ENCODE measurements around the gene NUP107.

Gene NUP107

DNA sequence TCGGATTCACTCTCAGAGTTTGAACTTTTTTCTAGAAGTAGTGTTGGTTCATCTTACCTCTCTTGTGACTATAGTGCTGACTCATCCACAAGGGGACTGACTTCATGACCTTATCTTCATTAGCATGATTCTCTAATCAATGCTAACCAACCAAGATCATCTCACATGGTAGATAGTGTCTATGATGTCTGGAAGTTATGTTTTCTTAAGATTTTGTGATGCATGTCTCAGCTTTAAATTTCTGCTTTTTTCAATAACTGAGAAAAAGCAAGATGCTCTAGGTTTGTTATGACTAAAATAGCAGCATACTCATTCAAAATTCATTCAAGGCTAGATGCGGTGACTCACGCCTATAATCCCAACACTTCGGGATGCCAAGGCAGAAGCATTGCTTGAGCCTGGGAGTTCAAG is 46.9 kb downstream of the NUP107 start:
- in situ Hi-C loops (cut with HindIII; ENCODE audit: low sequenced_read_pairs) = no loop called here
- no peak for TF ChIP-seq CTCF (IDR thresholded peaks at IDR 0.05; ENCODE audit: low read depth, low read length)
- peak; percentile 48 for DNase-seq (ENCODE audit: low read depth, low spot score)
- no peak overlapping the region for H3K4me3 ChIP-seq (ENCODE audit: low read depth, low read length)

GRCh38 chr12:68739891-68740290 is 53.1 kb downstream of the NUP107 start:
- no peak for DNase-seq (ENCODE audit: low read depth, low spot score)
- H3K4me3 ChIP-seq (ENCODE audit: low read depth, low read length) = no peak overlapping the region
- in situ Hi-C loops (cut with HindIII; ENCODE audit: low sequenced_read_pairs) = no loop called here
- no peak for TF ChIP-seq CTCF (IDR thresholded peaks at IDR 0.05; ENCODE audit: low read depth, low read length)

- no peak for DNase-seq (ENCODE audit: low read depth, low spot score)
- H3K4me3 ChIP-seq (ENCODE audit: low read depth, low read length) = no peak overlapping the region
- no peak for TF ChIP-seq CTCF (IDR thresholded peaks at IDR 0.05; ENCODE audit: low read depth, low read length)
- in situ Hi-C loops (cut with HindIII; ENCODE audit: low sequenced_read_pairs) = no loop called here
Observed at GRCh38 chr12:68743356-68743755, 56.6 kb downstream of the NUP107 start.

DNA sequence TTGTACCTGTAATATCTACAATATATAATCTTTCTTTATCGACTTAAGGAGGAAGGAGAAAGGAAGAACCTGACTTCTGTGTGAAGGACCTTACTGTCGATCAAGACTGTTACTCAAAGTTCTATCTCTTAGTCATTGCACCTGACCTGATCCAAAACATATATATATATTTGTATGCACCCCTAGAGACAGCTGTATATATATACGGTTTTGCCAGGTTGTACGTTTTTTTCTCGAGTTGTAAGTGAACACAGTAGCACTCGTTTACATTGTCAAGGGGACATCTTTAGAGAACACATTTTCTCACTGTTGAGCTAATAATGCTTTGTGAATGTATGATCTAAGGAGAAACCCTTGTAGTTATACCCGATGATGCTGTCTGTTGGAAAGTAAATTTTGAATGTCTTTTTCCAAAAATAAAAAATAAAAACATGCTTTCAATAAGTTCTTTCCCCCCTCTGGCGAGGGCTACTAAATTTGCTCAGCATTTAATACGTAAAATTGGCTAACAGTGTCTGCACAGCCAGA is 58.7 kb downstream of the NUP107 start:
- no peak for TF ChIP-seq CTCF (IDR thresholded peaks at IDR 0.05; ENCODE audit: low read depth, low read length)
- H3K4me3 ChIP-seq (ENCODE audit: low read depth, low read length) = peak overlapping the region; percentile 69
- in situ Hi-C loops (cut with HindIII; ENCODE audit: low sequenced_read_pairs) = no loop called here
- DNase-seq (ENCODE audit: low read depth, low spot score) = peak; percentile 1

DNA sequence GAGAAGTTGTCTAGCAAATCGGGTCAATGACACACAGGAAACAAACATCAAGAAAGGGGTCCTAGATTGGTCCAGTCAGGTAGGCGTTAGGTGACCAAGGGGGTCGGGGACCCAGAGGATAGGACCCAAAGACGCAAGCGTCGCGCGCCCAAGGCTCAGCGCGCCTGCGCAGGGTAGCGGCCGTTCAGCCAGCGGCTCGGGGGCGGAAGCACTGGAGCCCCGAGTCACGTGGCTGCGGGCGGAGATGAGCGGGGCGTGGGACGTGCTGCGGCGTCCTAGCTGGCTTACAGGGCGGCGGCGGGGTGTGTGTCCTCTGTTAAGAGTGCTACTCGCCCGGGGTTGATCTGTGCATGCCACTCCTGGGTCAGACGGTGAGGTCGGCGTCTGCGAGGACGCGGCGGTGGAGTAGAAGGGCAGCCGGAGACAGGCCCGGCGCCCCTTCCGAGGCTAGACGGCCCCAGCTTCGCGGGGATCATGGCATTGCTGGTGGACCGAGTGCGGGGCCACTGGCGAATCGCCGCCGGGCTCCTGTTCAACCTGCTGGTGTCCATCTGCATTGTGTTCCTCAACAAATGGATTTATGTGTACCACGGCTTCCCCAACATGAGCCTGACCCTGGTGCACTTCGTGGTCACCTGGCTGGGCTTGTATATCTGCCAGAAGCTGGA is 59.3 kb downstream of the NUP107 start, which contains the start of gene SLC35E3:
TSS of gene SLC35E3 (plus strand) at position 273 of the 668 bp plus-strand sequence. CDS start at position 475, 202 bp downstream.
- in situ Hi-C loops (cut with HindIII; ENCODE audit: low sequenced_read_pairs) = no loop called here
- TF ChIP-seq CTCF (IDR thresholded peaks at IDR 0.05; ENCODE audit: low read depth, low read length) = no peak
- peak within 1 kb of the TSS; percentile 69 for H3K4me3 ChIP-seq (ENCODE audit: low read depth, low read length)
- DNase-seq (ENCODE audit: low read depth, low spot score) = peak; percentile 88

DNA sequence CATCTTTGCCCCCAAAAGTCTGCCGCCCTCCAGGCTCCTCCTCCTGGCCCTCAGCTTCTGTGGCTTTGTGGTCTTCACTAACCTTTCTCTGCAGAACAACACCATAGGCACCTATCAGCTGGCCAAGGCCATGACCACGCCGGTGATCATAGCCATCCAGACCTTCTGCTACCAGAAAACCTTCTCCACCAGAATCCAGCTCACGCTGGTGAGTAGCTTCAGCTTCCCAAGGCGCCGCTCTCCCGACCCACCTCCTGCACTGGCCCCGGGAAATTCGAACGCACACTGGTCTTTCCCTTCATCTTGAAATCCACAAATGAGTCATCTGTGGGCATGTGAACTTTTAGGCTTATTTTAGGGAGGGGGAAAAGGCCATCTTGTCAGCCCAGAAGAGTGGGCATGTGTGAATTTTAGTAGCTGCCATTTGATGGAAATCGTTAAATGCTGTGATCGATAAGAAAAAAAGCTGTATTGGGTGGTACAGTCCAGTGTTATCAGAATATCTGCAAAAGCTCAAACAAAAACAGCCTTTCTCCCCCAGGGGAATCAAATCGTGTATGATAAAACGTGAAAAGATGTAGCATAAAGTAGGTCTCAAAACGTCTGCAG is 59.9 kb downstream of the NUP107 start:
- DNase-seq (ENCODE audit: low read depth, low spot score) = peak; percentile 72
- TF ChIP-seq CTCF (IDR thresholded peaks at IDR 0.05; ENCODE audit: low read depth, low read length) = no peak
- H3K4me3 ChIP-seq (ENCODE audit: low read depth, low read length) = peak overlapping the region; percentile 69
- in situ Hi-C loops (cut with HindIII; ENCODE audit: low sequenced_read_pairs) = no loop called here
